GM12865 (cell line): Measurements from ENCODE around the gene OR9G4.

Experiments
- DNase-seq: peaks from one replicate; pipeline ENCODE4 v3.0.0; 2010; ENCODE audit warnings: low read depth
- H3K4me3 ChIP-seq: 2 replicates; pipeline ENCODE4 v1.5.1; 2011; ENCODE audit warnings: mild to moderate bottlenecking, low read depth, low read length, control low read depth
- TF ChIP-seq, protein P1 (sequence below): IDR thresholded peaks from 2 replicates; pipeline ENCODE4 v1.5.1; 2011; ENCODE audit warnings: low read length, control low read depth, low read depth, inconsistent platforms; ENCODE audit not compliant: insufficient read depth; ENCODE audit errors: missing control alignments

The OR9G4 gene

GRCh38 chr11:56740886-56741285, 7.6 kb downstream of the OR9G4 start:
- H3K4me3 ChIP-seq = no peak overlapping the region
- TF ChIP-seq, protein P1, sequence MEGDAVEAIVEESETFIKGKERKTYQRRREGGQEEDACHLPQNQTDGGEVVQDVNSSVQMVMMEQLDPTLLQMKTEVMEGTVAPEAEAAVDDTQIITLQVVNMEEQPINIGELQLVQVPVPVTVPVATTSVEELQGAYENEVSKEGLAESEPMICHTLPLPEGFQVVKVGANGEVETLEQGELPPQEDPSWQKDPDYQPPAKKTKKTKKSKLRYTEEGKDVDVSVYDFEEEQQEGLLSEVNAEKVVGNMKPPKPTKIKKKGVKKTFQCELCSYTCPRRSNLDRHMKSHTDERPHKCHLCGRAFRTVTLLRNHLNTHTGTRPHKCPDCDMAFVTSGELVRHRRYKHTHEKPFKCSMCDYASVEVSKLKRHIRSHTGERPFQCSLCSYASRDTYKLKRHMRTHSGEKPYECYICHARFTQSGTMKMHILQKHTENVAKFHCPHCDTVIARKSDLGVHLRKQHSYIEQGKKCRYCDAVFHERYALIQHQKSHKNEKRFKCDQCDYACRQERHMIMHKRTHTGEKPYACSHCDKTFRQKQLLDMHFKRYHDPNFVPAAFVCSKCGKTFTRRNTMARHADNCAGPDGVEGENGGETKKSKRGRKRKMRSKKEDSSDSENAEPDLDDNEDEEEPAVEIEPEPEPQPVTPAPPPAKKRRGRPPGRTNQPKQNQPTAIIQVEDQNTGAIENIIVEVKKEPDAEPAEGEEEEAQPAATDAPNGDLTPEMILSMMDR = no peak
- DNase-seq = no peak

GRCh38 chr11:56740107-56740506, 8.4 kb downstream of the OR9G4 start:
- H3K4me3 ChIP-seq = no peak overlapping the region
- TF ChIP-seq, protein P1 = no peak
- DNase-seq = no peak

- TF ChIP-seq, protein P1 = no peak
- DNase-seq = no peak
Measured at GRCh38 chr11:56720513-56720912, 28.0 kb downstream of the OR9G4 start.

GRCh38 chr11:56716379-56716854, 32.1 kb downstream of the OR9G4 start:
- no peak overlapping the region for H3K4me3 ChIP-seq
- TF ChIP-seq, protein P1 = no peak
- peak; percentile 26 for DNase-seq

More at GRCh38 chr11:56720513-56720912, 28.0 kb downstream of the OR9G4 start:
- H3K4me3 ChIP-seq = no peak overlapping the region

DNA sequence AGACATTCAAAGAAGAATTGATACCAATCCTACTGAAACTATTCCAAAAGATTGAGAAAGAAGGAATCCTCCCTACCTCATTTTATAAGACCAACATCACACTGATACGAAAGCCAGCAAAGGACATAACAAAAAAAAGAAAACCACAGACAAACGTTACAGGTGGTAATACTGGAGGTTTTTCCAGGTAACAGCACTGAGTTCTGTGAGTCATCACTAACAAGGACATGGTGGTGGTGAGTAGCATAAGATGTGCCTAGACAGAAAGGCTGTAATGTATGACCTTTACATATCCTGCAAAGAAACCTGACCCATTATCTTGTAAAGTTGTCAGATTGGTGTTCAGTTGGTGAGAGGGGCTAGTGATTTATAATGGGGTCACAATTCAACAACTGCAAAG, 34.3 kb downstream of the OR9G4 start:
- DNase-seq = no peak
- no peak overlapping the region for H3K4me3 ChIP-seq
- TF ChIP-seq, protein P1 = no peak

- no peak for DNase-seq
- TF ChIP-seq, protein P1 = no peak
- H3K4me3 ChIP-seq = no peak overlapping the region
Measured at GRCh38 chr11:56706486-56706885, 42.0 kb downstream of the OR9G4 start.

GRCh38 chr11:56705784-56706396, 42.6 kb downstream of the OR9G4 start:
- no peak for DNase-seq
- TF ChIP-seq, protein P1 = no peak
- H3K4me3 ChIP-seq = no peak overlapping the region
